ENCODE data around the gene SIMC1.
A peak's percentile ranks its signal among the peaks of the same experiment; 100 is the strongest.

SIMC1 gene

GRCh38 chr5:176362233-176362490 lies 123.9 kb downstream of the SIMC1 start:
- Histone ChIP-seq H3K9me3 (ENCODE audit: control insufficient read depth, low read length) (no peaks in the 10 kb centered on the region), H2AFZ (peak overlapping the region; percentile 82), H3K27ac (no peak overlapping the region), H3K36me3 (ENCODE audit: control insufficient read depth, insufficient read depth, low read length) (no peaks in the 10 kb centered on the region), H3K4me1 (no peaks in the 10 kb centered on the region), H3K4me3 (ENCODE audit: low read depth, low read length) (peak overlapping the region; percentile 96), H3K79me2 (peaks cover 18% of the 10 kb centered on the region), H3K4me2 (ENCODE audit: low read length) (peak overlapping the region; percentile 76), H3K9ac (no peak overlapping the region), H3K27me3 (ENCODE audit: control insufficient read depth, insufficient read depth, low read length) (no peaks in the 10 kb centered on the region)
- TF ChIP-seq, protein P1, sequence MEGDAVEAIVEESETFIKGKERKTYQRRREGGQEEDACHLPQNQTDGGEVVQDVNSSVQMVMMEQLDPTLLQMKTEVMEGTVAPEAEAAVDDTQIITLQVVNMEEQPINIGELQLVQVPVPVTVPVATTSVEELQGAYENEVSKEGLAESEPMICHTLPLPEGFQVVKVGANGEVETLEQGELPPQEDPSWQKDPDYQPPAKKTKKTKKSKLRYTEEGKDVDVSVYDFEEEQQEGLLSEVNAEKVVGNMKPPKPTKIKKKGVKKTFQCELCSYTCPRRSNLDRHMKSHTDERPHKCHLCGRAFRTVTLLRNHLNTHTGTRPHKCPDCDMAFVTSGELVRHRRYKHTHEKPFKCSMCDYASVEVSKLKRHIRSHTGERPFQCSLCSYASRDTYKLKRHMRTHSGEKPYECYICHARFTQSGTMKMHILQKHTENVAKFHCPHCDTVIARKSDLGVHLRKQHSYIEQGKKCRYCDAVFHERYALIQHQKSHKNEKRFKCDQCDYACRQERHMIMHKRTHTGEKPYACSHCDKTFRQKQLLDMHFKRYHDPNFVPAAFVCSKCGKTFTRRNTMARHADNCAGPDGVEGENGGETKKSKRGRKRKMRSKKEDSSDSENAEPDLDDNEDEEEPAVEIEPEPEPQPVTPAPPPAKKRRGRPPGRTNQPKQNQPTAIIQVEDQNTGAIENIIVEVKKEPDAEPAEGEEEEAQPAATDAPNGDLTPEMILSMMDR (IDR thresholded peaks at IDR 0.05): no peak

GRCh38 chr5:176364765-176365350 lies 126.6 kb downstream of the SIMC1 start:
- H3K27ac ChIP-seq: no peak overlapping the region

DNA sequence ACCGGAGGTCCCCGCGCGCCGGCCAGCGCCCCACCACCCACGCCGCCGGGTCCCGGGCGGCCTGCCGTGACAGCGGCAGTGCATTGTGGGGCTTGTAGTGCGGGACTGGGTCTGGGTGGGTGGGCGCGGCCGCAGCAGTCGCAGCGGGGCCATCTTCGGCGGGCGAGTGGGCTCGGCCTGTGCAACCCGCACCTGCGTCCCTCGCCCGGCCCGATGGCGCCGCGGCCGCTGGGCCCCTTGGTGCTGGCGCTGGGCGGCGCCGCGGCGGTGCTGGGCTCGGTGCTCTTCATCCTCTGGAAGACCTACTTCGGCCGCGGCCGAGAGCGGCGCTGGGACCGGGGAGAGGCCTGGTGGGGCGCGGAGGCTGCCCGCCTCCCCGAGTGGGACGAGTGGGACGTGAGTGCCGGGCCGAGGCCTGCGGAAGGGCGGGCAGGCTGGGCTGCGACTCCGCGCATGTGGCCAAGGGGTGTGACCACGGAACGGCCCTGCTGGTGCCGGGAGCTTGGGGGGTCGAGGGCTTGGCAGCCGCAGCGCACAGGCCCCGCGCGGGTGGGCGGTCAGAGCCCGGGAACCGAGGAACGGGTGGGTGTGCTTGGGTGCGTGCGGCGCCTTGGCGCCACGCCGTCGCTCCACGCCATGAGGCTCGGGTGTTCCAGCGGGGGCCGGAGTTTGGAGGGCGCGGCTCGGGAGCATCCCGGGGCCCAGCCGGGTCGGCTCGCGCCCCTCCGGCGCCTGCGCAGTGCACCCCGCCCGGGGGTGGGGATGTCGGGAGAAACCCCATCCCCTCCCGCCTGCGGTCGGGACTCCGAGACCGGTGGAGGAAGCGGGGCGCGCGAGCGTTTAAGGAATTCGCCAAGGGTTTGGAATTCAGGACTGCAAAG lies 127.4 kb downstream of the SIMC1 start, which contains the start of gene ARL10:
Gene ARL10 (plus strand): TSS at position 137 of the 881 bp plus-strand sequence. CDS start 77 bp downstream, at position 214.
- Histone ChIP-seq H3K4me3 (ENCODE audit: low read depth, low read length) (peak within 1 kb of the TSS; percentile 25), H3K9ac (no peak within 1 kb of the TSS), H3K27ac (no peak within 1 kb of the TSS), H3K4me1 (no peaks in the 10 kb centered on the region), H3K36me3 (ENCODE audit: control insufficient read depth, insufficient read depth, low read length) (no peaks in the 10 kb centered on the region), H3K9me3 (ENCODE audit: control insufficient read depth, low read length) (no peaks in the 10 kb centered on the region), H3K4me2 (ENCODE audit: low read length) (peak within 1 kb of the TSS; percentile 45), H3K27me3 (ENCODE audit: control insufficient read depth, insufficient read depth, low read length) (no peaks in the 10 kb centered on the region), H2AFZ (peak within 1 kb of the TSS; percentile 98), H3K79me2 (peaks cover 11% of the 10 kb centered on the region)
- TF ChIP-seq, protein P1 (IDR thresholded peaks at IDR 0.05): no peak

More at GRCh38 chr5:176364765-176365350, 126.6 kb downstream of the SIMC1 start:
- H3K79me2 ChIP-seq: peaks cover 11% of the 10 kb centered on the region
- peak overlapping the region; percentile 98 for H2AFZ ChIP-seq
- H3K9me3 ChIP-seq (ENCODE audit: control insufficient read depth, low read length): no peaks in the 10 kb centered on the region
- peak overlapping the region; percentile 45 for H3K4me2 ChIP-seq (ENCODE audit: low read length)
- no peak overlapping the region for H3K9ac ChIP-seq
- H3K4me1 ChIP-seq: no peaks in the 10 kb centered on the region
- TF ChIP-seq, protein P1 (IDR thresholded peaks at IDR 0.05): no peak
- peak overlapping the region; percentile 25 for H3K4me3 ChIP-seq (ENCODE audit: low read depth, low read length)
- no peaks in the 10 kb centered on the region for H3K36me3 ChIP-seq (ENCODE audit: control insufficient read depth, insufficient read depth, low read length)
- H3K27me3 ChIP-seq (ENCODE audit: control insufficient read depth, insufficient read depth, low read length): no peaks in the 10 kb centered on the region

DNA sequence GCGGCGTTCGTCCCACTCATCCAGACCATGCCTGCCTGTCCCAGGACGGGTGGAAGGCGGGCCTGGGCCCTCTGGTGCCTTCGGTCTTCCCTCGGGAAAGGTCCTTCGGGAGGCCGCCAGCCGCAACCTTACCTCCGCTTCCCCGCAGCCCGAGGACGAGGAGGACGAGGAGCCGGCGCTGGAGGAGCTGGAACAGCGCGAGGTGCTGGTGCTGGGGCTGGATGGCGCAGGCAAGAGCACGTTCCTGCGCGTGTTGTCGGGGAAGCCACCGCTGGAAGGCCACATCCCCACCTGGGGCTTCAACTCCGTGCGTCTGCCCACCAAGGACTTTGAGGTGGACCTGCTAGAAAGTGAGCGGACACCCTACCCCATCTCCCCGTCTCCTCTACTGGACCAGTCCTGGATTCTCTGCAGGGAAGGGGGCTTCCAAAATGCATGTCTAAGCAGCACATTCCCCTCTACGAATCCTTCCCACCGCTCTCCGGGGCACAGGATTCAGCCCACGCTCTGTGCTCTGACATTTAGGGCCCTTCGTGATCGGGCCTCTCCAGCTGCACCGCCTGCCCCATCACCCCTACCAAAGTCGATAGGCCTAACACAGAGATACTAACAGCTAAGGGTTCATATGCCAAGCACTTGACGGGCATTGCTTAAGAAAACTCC lies 128.1 kb downstream of the SIMC1 start:
- peak overlapping the region; percentile 98 for H2AFZ ChIP-seq
- H3K4me3 ChIP-seq (ENCODE audit: low read depth, low read length): no peak overlapping the region
- no peaks in the 10 kb centered on the region for H3K27me3 ChIP-seq (ENCODE audit: control insufficient read depth, insufficient read depth, low read length)
- H3K4me2 ChIP-seq (ENCODE audit: low read length): no peak overlapping the region
- H3K79me2 ChIP-seq: peaks cover 5% of the 10 kb centered on the region
- H3K27ac ChIP-seq: no peak overlapping the region
- H3K9ac ChIP-seq: no peak overlapping the region
- no peaks in the 10 kb centered on the region for H3K9me3 ChIP-seq (ENCODE audit: control insufficient read depth, low read length)
- TF ChIP-seq, protein P1 (IDR thresholded peaks at IDR 0.05): no peak
- H3K4me1 ChIP-seq: no peaks in the 10 kb centered on the region
- no peaks in the 10 kb centered on the region for H3K36me3 ChIP-seq (ENCODE audit: control insufficient read depth, insufficient read depth, low read length)
